ENCODE measurements around the gene SAMD4B.

Gene SAMD4B, protein sequence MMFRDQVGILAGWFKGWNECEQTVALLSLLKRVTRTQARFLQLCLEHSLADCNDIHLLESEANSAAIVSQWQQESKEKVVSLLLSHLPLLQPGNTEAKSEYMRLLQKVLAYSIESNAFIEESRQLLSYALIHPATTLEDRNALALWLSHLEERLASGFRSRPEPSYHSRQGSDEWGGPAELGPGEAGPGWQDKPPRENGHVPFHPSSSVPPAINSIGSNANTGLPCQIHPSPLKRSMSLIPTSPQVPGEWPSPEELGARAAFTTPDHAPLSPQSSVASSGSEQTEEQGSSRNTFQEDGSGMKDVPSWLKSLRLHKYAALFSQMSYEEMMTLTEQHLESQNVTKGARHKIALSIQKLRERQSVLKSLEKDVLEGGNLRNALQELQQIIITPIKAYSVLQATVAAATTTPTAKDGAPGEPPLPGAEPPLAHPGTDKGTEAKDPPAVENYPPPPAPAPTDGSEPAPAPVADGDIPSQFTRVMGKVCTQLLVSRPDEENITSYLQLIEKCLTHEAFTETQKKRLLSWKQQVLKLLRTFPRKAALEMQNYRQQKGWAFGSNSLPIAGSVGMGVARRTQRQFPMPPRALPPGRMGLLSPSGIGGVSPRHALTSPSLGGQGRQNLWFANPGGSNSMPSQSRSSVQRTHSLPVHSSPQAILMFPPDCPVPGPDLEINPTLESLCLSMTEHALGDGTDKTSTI

DNA sequence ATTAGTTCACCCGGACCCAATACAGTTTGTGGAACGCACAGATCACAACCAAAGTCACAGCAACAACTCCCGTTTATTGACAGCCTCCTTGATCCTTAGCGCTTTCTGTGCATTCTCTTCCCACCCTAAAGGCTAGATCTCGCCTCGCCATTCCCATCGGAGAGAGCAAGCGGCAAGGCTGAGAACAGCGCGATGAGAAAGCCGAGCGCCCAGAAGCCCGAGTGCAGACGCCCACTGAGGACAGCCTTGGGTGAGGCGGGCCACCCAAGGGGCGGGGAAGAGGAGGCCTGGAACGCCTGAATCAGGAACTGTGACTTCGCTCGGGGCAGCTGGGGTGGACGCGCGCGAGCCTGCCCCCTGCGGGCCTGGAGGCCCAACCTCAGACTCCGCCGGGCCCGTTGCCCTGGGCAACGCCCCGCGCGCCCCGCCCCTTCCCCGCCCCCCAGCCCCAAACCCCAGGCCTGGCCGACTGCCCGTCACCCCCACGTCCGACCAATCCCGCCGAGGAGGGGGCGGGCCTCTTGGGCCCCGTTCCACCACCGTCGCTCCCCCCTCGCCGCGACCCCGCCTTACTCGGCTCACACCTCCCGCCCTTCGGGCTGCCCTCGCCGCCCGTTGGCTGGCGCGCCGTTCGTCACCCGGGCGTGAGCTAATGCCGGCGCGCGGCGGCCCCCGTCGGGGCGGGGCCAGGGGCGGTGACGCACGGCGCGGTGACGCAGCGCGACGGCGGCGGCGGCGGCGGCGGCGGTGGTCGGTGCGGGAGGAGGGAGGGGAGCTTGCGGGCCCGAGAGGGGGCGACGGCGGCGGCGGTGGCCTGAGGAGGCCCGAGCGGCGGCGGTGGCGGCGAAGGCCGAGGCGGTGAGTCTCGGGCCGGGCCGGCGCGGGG lies at the start of gene SAMD4B:
SAMD4B (plus strand) TSS at position 703 of the 886 bp plus-strand sequence. CDS start 14,473 bp downstream, outside the sequence.
- TF ChIP-seq, protein P1, sequence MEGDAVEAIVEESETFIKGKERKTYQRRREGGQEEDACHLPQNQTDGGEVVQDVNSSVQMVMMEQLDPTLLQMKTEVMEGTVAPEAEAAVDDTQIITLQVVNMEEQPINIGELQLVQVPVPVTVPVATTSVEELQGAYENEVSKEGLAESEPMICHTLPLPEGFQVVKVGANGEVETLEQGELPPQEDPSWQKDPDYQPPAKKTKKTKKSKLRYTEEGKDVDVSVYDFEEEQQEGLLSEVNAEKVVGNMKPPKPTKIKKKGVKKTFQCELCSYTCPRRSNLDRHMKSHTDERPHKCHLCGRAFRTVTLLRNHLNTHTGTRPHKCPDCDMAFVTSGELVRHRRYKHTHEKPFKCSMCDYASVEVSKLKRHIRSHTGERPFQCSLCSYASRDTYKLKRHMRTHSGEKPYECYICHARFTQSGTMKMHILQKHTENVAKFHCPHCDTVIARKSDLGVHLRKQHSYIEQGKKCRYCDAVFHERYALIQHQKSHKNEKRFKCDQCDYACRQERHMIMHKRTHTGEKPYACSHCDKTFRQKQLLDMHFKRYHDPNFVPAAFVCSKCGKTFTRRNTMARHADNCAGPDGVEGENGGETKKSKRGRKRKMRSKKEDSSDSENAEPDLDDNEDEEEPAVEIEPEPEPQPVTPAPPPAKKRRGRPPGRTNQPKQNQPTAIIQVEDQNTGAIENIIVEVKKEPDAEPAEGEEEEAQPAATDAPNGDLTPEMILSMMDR (IDR thresholded peaks at IDR 0.05; ENCODE audit: insufficient read depth, low read length, poor library complexity, severe bottlenecking): peak; percentile 69
- peak within 1 kb of the TSS; percentile 86 for H3K4me3 ChIP-seq (replicated peaks; ENCODE audit: low read depth, low read length)
- no peaks in the 10 kb centered on the region for H3K27me3 ChIP-seq (replicated peaks; ENCODE audit: control insufficient read depth, insufficient read depth, low read length)
- DNase-seq (ENCODE audit: extremely low read depth, insufficient read length): peak; percentile 99
- H3K36me3 ChIP-seq (ENCODE audit: control insufficient read depth, insufficient read depth, low read length): no peaks in the 10 kb centered on the region; the same call in 1 of the 2 replicates

DNA sequence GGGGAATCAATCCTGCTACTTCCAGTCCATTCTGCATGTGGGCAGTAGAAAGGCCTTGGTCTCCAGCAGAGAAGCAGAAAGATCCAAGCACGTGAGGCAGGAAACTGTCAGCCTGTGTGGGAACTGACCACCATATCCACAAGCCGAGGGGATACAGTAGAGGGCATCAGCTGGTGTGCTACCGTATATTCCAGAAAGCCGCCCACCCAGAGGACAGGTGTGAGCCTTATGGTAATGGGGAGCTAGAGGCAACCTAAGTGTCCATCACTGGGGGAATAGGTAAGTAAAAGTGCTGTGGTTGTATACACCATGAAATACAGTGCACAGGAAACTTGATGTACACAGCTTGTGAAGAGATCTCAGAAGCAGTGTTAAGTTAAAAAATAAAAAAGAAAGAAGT lies 48.8 kb upstream of the SAMD4B start:
- H3K36me3 ChIP-seq (ENCODE audit: control insufficient read depth, insufficient read depth, low read length): no peaks in the 10 kb centered on the region
- DNase-seq (ENCODE audit: extremely low read depth, insufficient read length): no peak
- no peak overlapping the region for H3K4me3 ChIP-seq (replicated peaks; ENCODE audit: low read depth, low read length)
- no peaks in the 10 kb centered on the region for H3K27me3 ChIP-seq (replicated peaks; ENCODE audit: control insufficient read depth, insufficient read depth, low read length)
- TF ChIP-seq, protein P1 (IDR thresholded peaks at IDR 0.05; ENCODE audit: insufficient read depth, low read length, poor library complexity, severe bottlenecking): no peak

DNA sequence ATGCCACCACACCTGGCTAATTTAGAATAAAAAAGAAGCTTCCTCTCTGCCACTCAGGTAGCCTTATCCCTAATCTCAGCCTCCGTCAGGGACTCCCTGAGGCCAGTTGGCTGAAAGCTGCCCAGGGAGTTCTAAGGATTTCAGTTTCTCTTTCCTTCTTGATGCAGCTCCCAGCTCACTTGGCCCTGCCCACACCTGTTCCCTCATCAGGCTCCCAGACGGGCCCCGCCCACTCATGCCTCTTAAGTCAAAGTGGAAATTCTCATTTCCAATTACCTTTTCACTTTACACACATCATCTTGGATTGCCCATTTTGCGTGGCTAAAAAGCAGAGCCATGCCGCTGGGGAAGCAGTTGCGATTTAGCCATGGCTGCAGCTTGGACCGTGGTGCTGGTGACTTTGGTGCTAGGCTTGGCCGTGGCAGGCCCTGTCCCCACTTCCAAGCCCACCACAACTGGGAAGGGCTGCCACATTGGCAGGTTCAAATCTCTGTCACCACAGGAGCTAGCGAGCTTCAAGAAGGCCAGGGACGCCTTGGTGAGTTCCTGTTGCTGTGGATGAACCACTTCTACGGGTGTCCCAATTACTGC lies 46.1 kb upstream of the SAMD4B start, which contains the start of gene IFNL1:
IFNL1 (plus strand) TSS at position 353 of the 591 bp plus-strand sequence; CDS start at position 368, 15 bp downstream.
- no peaks in the 10 kb centered on the region for H3K27me3 ChIP-seq (replicated peaks; ENCODE audit: control insufficient read depth, insufficient read depth, low read length)
- no peaks in the 10 kb centered on the region for H3K36me3 ChIP-seq (ENCODE audit: control insufficient read depth, insufficient read depth, low read length)
- TF ChIP-seq, protein P1 (IDR thresholded peaks at IDR 0.05; ENCODE audit: insufficient read depth, low read length, poor library complexity, severe bottlenecking): no peak
- H3K4me3 ChIP-seq (replicated peaks; ENCODE audit: low read depth, low read length): no peak within 1 kb of the TSS
- DNase-seq (ENCODE audit: extremely low read depth, insufficient read length): no peak

DNA sequence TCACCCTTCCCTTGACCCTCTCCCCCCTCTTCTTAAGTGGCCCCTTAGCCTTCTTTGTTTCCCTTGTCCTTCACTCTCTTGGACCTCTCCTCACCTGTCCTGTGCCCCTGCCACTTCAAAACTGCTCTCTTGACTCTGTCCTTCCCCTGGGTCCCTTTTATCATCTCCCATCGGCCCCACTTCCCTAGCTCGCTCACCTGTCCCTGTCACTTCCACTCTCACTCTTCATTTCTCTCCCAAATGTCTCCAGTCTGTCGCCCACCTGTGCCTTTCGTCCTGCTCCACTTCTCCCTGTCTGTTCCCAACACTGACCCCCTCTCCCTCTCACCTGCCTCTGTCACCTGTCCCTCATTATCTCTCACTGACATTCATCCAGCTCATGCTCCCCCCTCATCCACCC lies 45.3 kb upstream of the SAMD4B start:
- H3K36me3 ChIP-seq (ENCODE audit: control insufficient read depth, insufficient read depth, low read length): no peaks in the 10 kb centered on the region
- no peak overlapping the region for H3K4me3 ChIP-seq (replicated peaks; ENCODE audit: low read depth, low read length)
- no peak for DNase-seq (ENCODE audit: extremely low read depth, insufficient read length)
- no peaks in the 10 kb centered on the region for H3K27me3 ChIP-seq (replicated peaks; ENCODE audit: control insufficient read depth, insufficient read depth, low read length)
- TF ChIP-seq, protein P1 (IDR thresholded peaks at IDR 0.05; ENCODE audit: insufficient read depth, low read length, poor library complexity, severe bottlenecking): no peak

DNA sequence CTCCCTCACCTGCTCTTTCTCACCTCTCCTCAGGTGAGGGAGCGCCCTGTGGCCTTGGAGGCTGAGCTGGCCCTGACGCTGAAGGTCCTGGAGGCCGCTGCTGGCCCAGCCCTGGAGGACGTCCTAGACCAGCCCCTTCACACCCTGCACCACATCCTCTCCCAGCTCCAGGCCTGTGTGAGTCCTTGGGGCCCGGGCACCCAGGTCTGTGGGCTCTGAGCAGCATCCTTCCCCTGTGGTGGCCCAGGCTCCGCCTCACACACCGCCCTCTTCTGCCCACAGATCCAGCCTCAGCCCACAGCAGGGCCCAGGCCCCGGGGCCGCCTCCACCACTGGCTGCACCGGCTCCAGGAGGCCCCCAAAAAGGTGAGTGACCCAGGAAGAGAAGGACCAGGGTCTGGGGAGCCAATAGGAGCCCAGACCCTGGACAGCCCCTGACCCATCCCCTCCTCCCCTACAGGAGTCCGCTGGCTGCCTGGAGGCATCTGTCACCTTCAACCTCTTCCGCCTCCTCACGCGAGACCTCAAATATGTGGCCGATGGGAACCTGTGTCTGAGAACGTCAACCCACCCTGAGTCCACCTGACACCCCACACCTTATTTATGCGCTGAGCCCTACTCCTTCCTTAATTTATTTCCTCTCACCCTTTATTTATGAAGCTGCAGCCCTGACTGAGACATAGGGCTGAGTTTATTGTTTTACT lies 44.1 kb upstream of the SAMD4B start:
- Histone ChIP-seq H3K27me3 (replicated peaks; ENCODE audit: control insufficient read depth, insufficient read depth, low read length) (no peaks in the 10 kb centered on the region), H3K36me3 (ENCODE audit: control insufficient read depth, insufficient read depth, low read length) (no peaks in the 10 kb centered on the region), H3K4me3 (replicated peaks; ENCODE audit: low read depth, low read length) (no peak overlapping the region)
- no peak for DNase-seq (ENCODE audit: extremely low read depth, insufficient read length)
- TF ChIP-seq, protein P1 (IDR thresholded peaks at IDR 0.05; ENCODE audit: insufficient read depth, low read length, poor library complexity, severe bottlenecking): no peak

Measured in GM06990 (cell line).